Erythroblast (primary cell): ENCODE results near the gene LYRM1.

Source experiments
- DNase-seq, 2 experiments: peaks; one replicate each; lab custom pipeline; 2025; lab: John Stamatoyannopoulos, UW
- GATA1 ChIP-seq: IDR thresholded peaks from 2 replicates; pipeline ENCODE4 v1.6.1; 2011; ENCODE audit warnings: low read depth, mild to moderate bottlenecking, control low read depth, low read length, moderate library complexity
- POLR2A ChIP-seq: IDR thresholded peaks from 2 replicates; pipeline ENCODE4 v1.6.1; 2011; ENCODE audit warnings: mild to moderate bottlenecking, low read length

LYRM1 gene

DNA sequence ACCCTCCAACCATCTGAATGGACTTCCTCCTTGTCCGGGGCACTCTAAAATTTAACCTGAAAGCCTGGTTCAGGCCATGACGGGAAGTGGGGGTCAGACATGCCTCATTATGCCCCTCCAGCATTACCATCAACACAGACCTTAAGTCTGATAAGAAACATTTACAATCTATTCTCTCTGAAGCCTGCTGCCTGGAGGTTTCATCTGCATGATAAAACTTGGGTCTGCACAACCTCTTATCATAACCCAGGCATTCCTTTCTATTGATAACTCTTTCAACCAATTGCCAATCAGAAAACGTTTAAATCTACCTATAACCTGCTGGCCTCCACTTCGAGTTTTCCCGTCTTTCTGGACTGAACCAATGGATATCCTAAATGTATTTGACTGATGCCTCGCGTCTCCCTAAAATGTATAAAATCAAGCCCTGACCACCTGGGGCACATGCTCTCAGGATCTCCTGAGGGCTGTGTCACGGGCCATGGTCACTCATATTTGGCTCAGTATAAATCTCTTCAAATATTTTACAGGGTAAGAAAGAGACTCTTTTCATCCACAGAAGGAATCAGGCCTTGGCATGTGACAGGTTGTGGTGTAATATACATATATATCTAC lies 45.6 kb downstream of the LYRM1 start:
- TF ChIP-seq GATA1 = no peak
- no peak for TF ChIP-seq POLR2A
- DNase-seq = peak in 1 of 2 experiments; percentile 69

DNA sequence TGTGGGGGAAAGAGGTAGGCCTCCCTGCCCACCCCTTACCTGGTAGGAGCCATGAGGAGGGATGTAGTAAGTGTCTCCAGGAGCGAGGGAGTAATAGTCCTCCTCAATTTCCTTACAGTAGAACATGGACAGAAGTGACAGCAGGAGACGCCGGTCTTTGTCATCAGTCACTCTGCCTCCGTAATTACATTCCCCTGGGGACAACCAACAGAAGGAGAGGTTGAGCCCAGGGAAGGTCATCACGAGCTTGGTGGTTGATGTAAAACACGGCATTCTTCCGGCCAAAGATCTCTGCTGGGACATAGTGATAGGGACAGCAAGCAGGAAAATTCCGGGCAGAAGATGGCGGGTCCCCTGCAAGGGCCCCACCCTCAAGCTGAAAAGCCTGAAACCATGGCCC lies 47.9 kb downstream of the LYRM1 start:
- no peak for DNase-seq
- TF ChIP-seq POLR2A = no peak
- TF ChIP-seq GATA1 = no peak

DNA sequence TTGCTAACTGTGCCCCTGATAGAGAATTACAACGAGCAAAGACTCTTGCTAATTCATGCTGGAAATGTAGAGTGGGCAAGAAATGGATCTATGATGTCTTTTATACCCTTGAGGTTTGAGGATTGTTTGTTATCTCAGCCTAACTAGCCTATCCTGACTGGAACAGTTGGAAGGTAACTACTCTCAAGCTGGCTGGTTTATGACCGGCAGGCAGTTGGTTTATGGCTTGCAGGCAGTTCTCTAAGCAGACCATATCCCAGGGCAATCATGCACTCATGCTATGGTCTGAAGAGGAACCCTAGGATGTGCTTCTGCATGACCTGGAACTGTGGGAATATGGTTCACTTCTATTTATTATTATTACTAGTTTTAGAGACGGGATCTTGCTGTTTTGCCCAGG lies 49.1 kb downstream of the LYRM1 start:
- DNase-seq = no peak
- TF ChIP-seq POLR2A (no peak), GATA1 (no peak)

DNA sequence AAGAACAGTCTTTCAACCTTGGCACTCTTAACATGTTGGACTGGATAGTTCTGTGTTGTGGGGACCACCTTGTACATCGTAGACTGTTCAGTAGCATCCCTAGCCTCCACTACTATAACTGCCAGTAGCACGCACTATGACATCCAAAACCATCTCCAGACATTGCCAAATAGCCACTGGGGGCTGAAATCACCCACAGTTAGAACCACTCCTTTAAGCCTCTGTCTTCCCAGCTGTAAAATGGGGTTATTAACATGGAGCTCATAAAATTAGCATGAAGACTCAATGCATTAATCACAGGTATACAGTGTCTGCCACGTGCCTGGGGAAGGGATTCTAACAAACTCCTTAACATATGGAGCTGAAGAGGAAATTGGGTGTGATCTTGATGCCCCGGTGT lies 49.7 kb downstream of the LYRM1 start:
- no peak for DNase-seq
- TF ChIP-seq GATA1 (no peak), POLR2A (no peak)

DNA sequence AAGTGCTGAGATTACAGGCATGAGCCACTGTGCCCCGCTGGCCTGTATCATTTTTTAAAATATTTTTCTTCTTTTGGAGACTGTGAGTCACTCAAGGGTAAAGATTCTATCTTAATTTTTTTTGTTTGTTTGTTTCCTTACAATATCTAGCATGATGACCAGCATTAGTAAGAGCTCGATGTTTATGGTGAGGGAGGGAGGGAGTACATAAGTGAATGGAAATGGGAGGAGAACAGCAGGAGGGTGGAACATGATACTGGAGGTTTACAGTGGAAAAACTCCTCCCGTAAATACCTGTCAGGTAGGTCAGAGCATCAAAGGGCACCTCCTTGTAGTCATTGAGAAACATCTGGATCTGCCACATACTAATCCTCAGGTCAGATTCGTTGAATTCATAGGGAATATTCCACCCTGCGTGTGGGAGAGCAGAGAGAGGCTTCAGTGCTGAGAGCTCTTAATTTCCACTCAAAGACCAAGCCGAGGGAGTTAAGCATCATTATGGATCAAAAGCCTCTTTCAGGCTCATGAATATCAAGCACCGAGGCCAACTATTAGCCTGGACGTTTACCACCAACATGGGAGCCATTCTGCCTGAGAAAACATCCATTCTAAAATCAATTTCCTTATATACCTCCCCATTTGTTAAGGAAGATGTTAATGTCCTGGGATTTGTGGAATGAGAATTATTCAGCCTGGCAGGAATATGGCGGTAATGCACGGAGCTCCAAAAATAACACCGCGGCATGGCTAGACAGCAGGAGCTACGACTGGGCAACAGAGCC lies 51.8 kb downstream of the LYRM1 start:
- TF ChIP-seq POLR2A (no peak), GATA1 (no peak)

DNA sequence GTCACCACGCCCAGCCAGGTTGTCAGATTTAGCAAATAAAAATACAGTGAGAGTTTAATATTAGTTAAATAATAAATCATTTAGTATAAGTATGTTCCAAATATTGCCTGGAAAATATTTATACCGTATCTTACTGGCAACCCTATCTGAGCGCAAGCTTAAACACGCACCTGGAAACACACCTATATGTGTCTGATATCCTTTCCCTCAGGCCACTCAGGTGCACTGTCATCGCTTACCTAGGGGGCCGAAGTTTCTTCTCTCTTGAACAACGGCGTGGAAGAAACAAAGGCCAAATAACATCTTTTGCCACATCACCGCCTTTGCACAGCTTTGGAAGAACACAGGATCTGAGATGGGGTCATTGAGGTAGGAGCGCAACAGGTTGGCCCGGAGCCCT lies 54.0 kb downstream of the LYRM1 start:
- no peak for TF ChIP-seq GATA1
- no peak for TF ChIP-seq POLR2A
- no peak for DNase-seq

More for the DNA sequence above, 51.8 kb downstream of the LYRM1 start:
- DNase-seq = no peak

DNA sequence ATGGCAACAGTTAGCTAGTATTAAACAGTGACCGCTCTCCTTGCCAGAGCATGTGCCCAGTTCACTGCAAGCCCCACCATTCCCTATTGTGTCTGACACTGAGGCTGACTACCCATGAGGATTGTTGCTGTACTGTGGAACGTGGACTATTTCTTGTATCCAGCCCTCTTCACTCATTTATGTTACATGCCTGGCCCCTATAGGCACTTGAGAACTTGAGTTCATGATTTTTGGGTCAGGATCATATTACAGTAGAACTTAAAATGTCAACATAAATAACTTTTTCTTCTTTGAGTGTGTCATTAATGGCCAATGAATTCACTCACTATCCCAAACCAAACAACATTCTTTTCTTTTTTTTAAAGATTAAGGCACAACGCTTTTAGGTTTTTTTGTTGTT lies 55.7 kb downstream of the LYRM1 start:
- no peak for DNase-seq
- TF ChIP-seq POLR2A = no peak
- TF ChIP-seq GATA1 = no peak

DNA sequence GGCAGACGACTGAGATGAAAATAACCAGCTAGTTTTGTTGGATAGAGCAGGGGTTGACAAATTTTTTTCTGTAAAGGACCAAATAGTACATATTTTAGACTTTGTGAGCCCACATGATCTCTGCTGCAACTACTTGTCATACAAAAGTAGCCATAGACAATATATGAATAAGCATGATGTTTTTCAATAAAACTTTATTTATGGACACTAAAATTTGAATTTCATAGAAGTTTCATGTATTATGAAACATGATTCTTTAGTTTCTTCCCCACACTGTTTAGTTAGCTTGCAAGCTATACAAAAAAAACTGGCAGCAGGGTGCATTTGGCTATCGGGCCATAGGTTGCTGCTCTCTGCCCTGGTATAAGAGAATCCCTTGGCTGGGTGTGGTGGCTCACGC lies 56.6 kb downstream of the LYRM1 start:
- no peak for DNase-seq
- no peak for TF ChIP-seq POLR2A
- TF ChIP-seq GATA1 = no peak

DNA sequence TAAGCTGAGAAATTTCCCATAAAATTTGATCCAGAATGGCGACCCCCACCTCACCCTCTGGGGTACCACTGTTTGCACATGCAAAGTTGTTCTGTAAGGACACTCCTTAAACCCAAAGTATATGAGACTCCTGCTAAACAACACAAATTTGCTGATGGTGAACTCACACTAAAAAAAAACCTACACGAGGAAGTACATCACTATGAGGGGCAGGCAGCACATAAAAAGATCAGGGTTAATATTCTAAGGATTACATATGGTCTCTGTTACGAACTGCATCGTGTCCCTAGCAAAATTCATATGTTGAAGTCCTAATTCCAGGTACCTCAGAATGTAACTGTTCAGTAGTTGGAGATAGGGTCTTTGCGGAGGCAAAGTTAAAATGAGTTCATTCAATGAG lies 60.3 kb downstream of the LYRM1 start:
- TF ChIP-seq GATA1 (no peak), POLR2A (no peak)
- no peak for DNase-seq

DNA sequence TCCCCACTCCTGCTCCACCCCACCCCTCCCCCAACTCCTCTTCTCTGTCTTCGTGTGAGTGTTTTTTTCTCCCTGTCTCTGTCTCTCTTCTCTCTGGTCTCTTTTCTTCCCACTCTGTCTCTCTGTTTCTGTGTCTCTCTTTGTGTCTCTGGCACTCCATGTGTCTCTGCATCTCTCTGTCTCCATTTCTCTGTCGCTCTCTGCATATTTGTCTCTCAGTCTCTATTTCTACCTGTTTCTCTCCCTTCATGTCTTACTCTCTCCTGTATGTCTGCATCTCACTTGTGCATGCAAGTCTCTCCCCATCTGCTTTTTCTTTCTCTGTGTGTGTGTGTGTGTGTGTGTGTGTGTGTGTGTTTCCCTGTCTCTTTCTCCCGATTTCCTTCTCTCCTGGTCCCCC lies 68.2 kb downstream of the LYRM1 start:
- DNase-seq = no peak
- no peak for TF ChIP-seq POLR2A
- no peak for TF ChIP-seq GATA1

DNA sequence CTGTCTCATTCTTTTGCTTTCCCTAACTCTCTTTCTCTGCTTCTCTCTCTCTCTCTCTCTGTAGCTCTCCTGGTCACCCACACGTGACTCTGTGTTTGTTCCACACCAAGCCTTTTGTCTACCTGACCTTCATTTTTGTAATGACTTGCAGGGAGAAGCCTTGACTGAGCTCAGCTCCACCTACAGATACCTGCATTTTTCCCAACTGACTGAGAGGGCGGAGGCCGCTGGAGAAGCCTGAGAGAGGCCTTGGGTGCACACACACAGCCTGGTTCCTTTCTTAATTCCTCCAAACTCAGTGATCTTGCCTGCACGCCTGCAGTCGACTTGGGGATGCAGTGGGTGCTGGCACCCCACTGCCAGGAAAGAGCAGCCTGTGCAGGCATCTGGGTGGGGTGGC lies 68.8 kb downstream of the LYRM1 start:
- DNase-seq = no peak
- TF ChIP-seq GATA1 = no peak
- TF ChIP-seq POLR2A = no peak

DNA sequence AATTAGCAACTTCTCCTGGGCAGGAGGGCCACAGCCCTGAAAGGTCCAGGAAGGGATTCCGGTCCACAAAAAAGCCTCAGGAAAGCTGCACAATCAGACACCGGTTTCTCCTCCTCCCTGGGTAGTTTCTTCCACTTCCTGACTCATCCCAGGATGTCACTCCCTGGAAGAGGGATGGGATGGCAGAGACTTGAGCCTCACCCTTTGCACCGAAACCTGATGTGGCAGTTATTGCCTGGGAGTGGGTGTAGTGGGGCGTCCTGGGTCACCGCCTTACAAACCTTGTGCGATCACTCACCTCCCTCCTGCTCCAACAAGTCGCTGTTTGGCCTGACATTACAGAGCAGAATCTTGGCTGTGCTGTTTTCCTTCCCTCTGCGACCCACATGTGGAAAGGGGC lies 70.8 kb downstream of the LYRM1 start:
- no peak for DNase-seq
- TF ChIP-seq POLR2A (no peak), GATA1 (no peak)

DNA sequence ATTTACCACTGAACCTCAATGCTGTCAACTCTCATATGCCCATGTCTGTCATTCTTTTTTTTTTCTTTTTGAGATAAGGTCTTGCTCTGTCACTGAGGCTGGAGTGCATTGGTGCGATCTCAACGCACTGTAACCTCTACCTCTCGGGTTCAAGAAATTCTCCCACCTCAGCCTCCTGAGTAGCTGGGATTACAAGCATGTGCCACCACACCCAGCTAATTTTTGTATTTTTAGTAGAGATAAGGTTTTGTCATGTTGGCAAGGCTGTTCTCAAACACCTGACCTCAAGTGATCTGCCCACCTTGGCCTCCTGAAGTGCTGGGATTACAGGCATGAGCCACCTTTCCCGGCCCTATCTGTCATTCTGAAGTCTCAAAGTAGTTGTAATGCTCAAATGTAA lies 72.6 kb downstream of the LYRM1 start:
- peak in 1 of 2 experiments; percentile 25 for DNase-seq
